Naive thymus-derived CD4-positive, alpha-beta T cell (primary cell): ENCODE results near the gene FAM32A. TPM values are rescaled to one million over a fixed set of nuclear protein-coding genes. Genes with fewer than 3 reads are reported as not detected.

ENCODE experiments used
- ATAC-seq: fragments of 150-1000 bp; cut with Tn5 transposase; 2 replicates; pipeline ENCODE4 v1.10.0; 2021; ENCODE audit warnings: mild to moderate bottlenecking, moderate library complexity
- CTCF ChIA-PET: fragments of 350-600 bp; sonication (Branson Sonifier 250); formaldehyde crosslinking; loops from one replicate; lab custom pipeline; 2021; ENCODE audit warnings: antibody characterized with exemption; lab: Charles Lee
- POLR2A ChIA-PET: fragments of 350-600 bp; sonication (Branson Sonifier 250); formaldehyde crosslinking; loops from one replicate; lab custom pipeline; 2021; ENCODE audit warnings: antibody characterized with exemption, inconsistent platforms; lab: Charles Lee
- DNase-seq, 9 donors: peaks; one replicate each; pipeline versions ENCODE4 v3.0.0 to v3.0.0-alpha.2; 2020 to 2022; ENCODE audit warnings: mixed read lengths in 1 of 9
- H3K27ac ChIP-seq: one replicate; pipeline ENCODE4 v1.7.0; 2013; ENCODE audit warnings: mild to moderate bottlenecking, low read depth, low read length, moderate library complexity
- H3K27me3 ChIP-seq, 2 donors: one replicate each; pipeline ENCODE4 v1.7.0; 2013; ENCODE audit warnings: low read length in 2 of 2, mild to moderate bottlenecking in 2 of 2, moderate library complexity in 2 of 2; ENCODE audit not compliant: control insufficient read depth in 2 of 2, insufficient read depth in 2 of 2
- H3K36me3 ChIP-seq, 3 experiments: 1 replicate in 2 of 3; 2 replicates in 1 of 3; pipeline ENCODE4 v1.7.0; 2013; ENCODE audit warnings: low read length in 3 of 3, mild to moderate bottlenecking in 3 of 3, moderate library complexity in 1 of 3; ENCODE audit not compliant: insufficient read depth in 3 of 3, control insufficient read depth in 2 of 3
- H3K4me1 ChIP-seq, 2 donors: one replicate each; pipeline ENCODE4 v1.7.0; 2013; ENCODE audit warnings: low read length in 2 of 2, mild to moderate bottlenecking in 2 of 2, moderate library complexity in 1 of 2; ENCODE audit not compliant: control insufficient read depth in 2 of 2, insufficient read depth in 2 of 2
- H3K4me3 ChIP-seq: 2 replicates; pipeline ENCODE4 v1.7.0; 2013; ENCODE audit warnings: mild to moderate bottlenecking, low read length
- H3K9me3 ChIP-seq, 3 experiments: 1 replicate in 2 of 3; 2 replicates in 1 of 3; pipeline ENCODE4 v1.7.0; 2013; ENCODE audit warnings: low read length in 3 of 3; ENCODE audit not compliant: control insufficient read depth in 2 of 3
- H3K27ac Mint-ChIP-seq, 9 donors: one replicate each; pipeline ENCODE4 v1.8.0; 2020 to 2022; ENCODE audit warnings: mixed read lengths in 9 of 9, mild to moderate bottlenecking in 8 of 9, moderate library complexity in 5 of 9, inconsistent platforms in 2 of 9
- H3K27me3 Mint-ChIP-seq, 5 donors: one replicate each; pipeline ENCODE4 v1.8.0; 2021 to 2022; ENCODE audit warnings: mixed read lengths in 5 of 5, mild to moderate bottlenecking in 1 of 5
- H3K36me3 Mint-ChIP-seq, 5 donors: one replicate each; pipeline ENCODE4 v1.8.0; 2020 to 2022; ENCODE audit warnings: mixed read lengths in 5 of 5, mild to moderate bottlenecking in 3 of 5, inconsistent platforms in 1 of 5
- H3K4me1 Mint-ChIP-seq, 7 donors: one replicate each; pipeline ENCODE4 v1.8.0; 2020 to 2022; ENCODE audit warnings: mixed read lengths in 7 of 7, mild to moderate bottlenecking in 3 of 7, inconsistent platforms in 1 of 7
- H3K4me3 Mint-ChIP-seq, 10 donors: one replicate each; pipeline ENCODE4 v1.8.0; 2020 to 2022; ENCODE audit warnings: mild to moderate bottlenecking in 10 of 10, mixed read lengths in 10 of 10, moderate library complexity in 6 of 10, inconsistent platforms in 2 of 10
- H3K9me3 Mint-ChIP-seq, 11 donors: one replicate each; pipeline ENCODE4 v1.8.0; 2020 to 2022; ENCODE audit warnings: mixed read lengths in 11 of 11, mild to moderate bottlenecking in 4 of 11, inconsistent platforms in 1 of 11, moderate library complexity in 1 of 11
- intact Hi-C, 2 donors: fragments of 100-400 bp; cut with micrococcal nuclease; formaldehyde crosslinking; loops; one replicate each; pipeline ENCODE4 v1.15.1; 2023
- polyA plus RNA-seq, 2 donors: library from polyadenylated mRNA; unstranded; fragments of 300-500 nt; fragmentation: Illumina TruSeq; gene quantifications; one replicate each; pipeline ENCODE4 v1.2.3, GENCODE V29; 2021
- total RNA-seq, 6 experiments: library from RNA in 5 of 6; stranded (reverse) in 5 of 6; gene quantifications; 1 replicate in 5 of 6; 2 replicates in 1 of 6; pipeline ENCODE4 v1.2.3 and lab custom pipeline; 2021 to 2026

Gene FAM32A
- total and polyA plus RNA-seq, 7 experiments from 2014 or later: 45.9 to 177 (median 66.3) TPM

DNA sequence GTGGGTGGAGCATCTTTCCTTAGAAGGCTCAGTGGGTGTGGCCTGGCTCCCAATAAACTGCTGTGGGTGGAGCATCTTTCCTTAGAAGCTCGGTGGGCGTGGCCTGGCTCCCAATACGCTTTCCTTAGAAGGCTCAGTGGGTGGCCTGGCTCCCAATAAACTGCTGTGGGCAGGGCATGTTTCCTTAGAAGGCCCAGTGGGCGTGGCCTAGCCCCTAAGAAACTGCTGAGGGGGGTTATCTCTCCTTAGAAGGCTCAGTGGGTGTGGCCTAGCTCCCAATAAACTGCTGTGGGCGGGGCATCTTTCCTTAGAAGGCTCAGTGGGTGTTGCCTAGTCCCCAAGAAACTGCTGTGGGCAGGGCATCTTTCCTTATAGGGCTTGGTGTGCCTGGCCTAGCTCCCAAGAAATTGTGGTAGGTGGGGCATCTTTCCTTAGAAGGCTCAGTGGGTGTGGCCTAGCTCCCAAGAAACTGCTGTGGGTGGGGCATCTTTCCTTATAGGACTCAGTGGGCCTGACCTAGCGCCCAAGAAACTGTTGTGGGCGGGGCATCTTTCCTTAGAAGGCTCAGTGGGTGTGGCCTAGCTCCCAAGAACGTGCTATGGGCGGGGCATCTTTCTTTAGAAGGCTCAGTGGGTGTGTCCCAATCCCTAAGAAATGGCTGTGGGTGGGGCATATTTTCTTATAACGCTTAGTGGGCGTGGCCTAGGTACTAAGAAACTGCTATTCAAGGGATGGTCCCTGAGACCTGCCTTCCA is 31.5 kb upstream of the FAM32A start:
- no peaks in the 10 kb centered on the region for H3K27me3 Mint-ChIP-seq
- CTCF ChIA-PET: interaction anchor here (0.5 to 1.2 kb wide), 3 partner anchors 9 to 270 kb away, joined by 3 read pairs; no protein-coding TSS in a partner anchor
- ATAC-seq (no peak), DNase-seq (no peak)
- no peak overlapping the region for H3K4me3 Mint-ChIP-seq
- H3K4me1 Mint-ChIP-seq: peaks cover 0 to 24% (median 7%) of the 10 kb centered on the region in 7 donors
- H3K27ac ChIP-seq: no peak overlapping the region
- H3K9me3 Mint-ChIP-seq: no peaks in the 10 kb centered on the region
- no peak overlapping the region for H3K4me3 ChIP-seq
- peak overlapping the region in 2 of 9 donors; percentile 8 to 14 for H3K27ac Mint-ChIP-seq
- POLR2A ChIA-PET: no interaction called here
- no peaks in the 10 kb centered on the region for H3K27me3 ChIP-seq
- H3K36me3 Mint-ChIP-seq: peaks cover 9 to 48% (median 20%) of the 10 kb centered on the region in 5 donors
- H3K36me3 ChIP-seq: peaks cover 8 to 86% (median 15%) of the 10 kb centered on the region in 3 experiments
- no peaks in the 10 kb centered on the region for H3K4me1 ChIP-seq
- intact Hi-C loops: no loop called here
- H3K9me3 ChIP-seq: no peaks in the 10 kb centered on the region

DNA sequence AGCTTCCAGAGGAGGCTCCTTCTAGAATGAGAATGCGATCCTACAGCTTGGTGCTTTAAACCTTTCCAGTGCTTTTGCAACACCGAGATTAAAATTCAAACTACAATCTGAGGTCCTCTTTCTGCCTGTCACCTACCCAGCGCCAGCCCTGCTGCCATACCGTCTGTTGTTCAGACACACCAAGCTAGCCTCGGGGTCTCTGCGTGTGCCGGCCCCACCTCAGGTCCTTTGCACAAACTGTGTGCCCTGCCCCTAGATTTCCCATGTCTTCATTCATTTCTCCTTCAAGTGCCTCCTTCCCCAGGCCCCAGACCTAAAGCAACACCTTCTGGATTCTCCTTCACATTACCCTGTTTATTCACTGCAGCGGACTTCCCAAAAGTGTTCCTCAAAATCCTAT is 30.7 kb upstream of the FAM32A start:
- H3K9me3 Mint-ChIP-seq: no peaks in the 10 kb centered on the region

GRCh38 chr19:16155128-16155527 is 30.1 kb upstream of the FAM32A start:
- Mint-ChIP-seq H3K27ac (peak overlapping the region in 6 of 9 donors; percentile 7 to 74 (median 48)), H3K36me3 (peaks cover 9 to 46% (median 20%) of the 10 kb centered on the region in 5 donors), H3K27me3 (no peaks in the 10 kb centered on the region)

More for the DNA sequence above, 30.7 kb upstream of the FAM32A start:
- no peak for ATAC-seq
- DNase-seq: no peak
- peaks cover 9 to 46% (median 20%) of the 10 kb centered on the region in 5 donors for H3K36me3 Mint-ChIP-seq
- H3K27ac Mint-ChIP-seq: peak overlapping the region in 6 of 9 donors; percentile 2 to 74 (median 48)
- no peaks in the 10 kb centered on the region for H3K27me3 Mint-ChIP-seq
- no peak overlapping the region for H3K27ac ChIP-seq
- H3K4me1 Mint-ChIP-seq: peaks cover 0 to 16% (median 7%) of the 10 kb centered on the region in 7 donors
- ChIA-PET POLR2A (no interaction called here), CTCF (interaction anchor here (1.2 kb wide), 1 partner anchor 10 kb away, joined by 3 read pairs; no protein-coding TSS in a partner anchor)
- intact Hi-C loops: no loop called here
- H3K4me3 Mint-ChIP-seq: no peak overlapping the region
- H3K27me3 ChIP-seq: no peaks in the 10 kb centered on the region
- H3K4me1 ChIP-seq: no peaks in the 10 kb centered on the region
- H3K4me3 ChIP-seq: no peak overlapping the region
- no peaks in the 10 kb centered on the region for H3K9me3 ChIP-seq
- H3K36me3 ChIP-seq: peaks cover 8 to 78% (median 15%) of the 10 kb centered on the region in 3 experiments

GRCh38 chr19:16156904-16157303 is 28.3 kb upstream of the FAM32A start:
- Mint-ChIP-seq H3K4me1 (peaks cover 0 to 30% (median 7%) of the 10 kb centered on the region in 7 donors), H3K27ac (peak overlapping the region in 1 of 9 donors; percentile 12), H3K9me3 (no peaks in the 10 kb centered on the region), H3K4me3 (no peak overlapping the region), H3K27me3 (no peaks in the 10 kb centered on the region), H3K36me3 (peaks cover 9 to 46% (median 20%) of the 10 kb centered on the region in 5 donors)
- ATAC-seq (no peak), DNase-seq (no peak)
- POLR2A ChIA-PET: interaction anchor here (1.9 kb wide), 1 partner anchor 13 kb away, joined by 6 read pairs; no protein-coding TSS in a partner anchor
- Histone ChIP-seq H3K27ac (no peak overlapping the region), H3K4me1 (no peaks in the 10 kb centered on the region), H3K27me3 (no peaks in the 10 kb centered on the region), H3K36me3 (peaks cover 8 to 59% (median 15%) of the 10 kb centered on the region in 3 experiments), H3K4me3 (no peak overlapping the region), H3K9me3 (no peaks in the 10 kb centered on the region)
- intact Hi-C loops: no loop called here
- CTCF ChIA-PET: interaction anchor here (0.7 kb wide), 1 partner anchor 11 kb away, joined by 3 read pairs; no protein-coding TSS in a partner anchor

More at GRCh38 chr19:16155128-16155527, 30.1 kb upstream of the FAM32A start:
- no peak overlapping the region for H3K27ac ChIP-seq
- peaks cover 8 to 72% (median 15%) of the 10 kb centered on the region in 3 experiments for H3K36me3 ChIP-seq
- ChIA-PET CTCF (no interaction called here), POLR2A (no interaction called here)
- no peaks in the 10 kb centered on the region for H3K9me3 ChIP-seq
- DNase-seq: no peak
- H3K4me3 ChIP-seq: no peak overlapping the region
- Mint-ChIP-seq H3K4me3 (no peak overlapping the region), H3K4me1 (peaks cover 0 to 14% (median 7%) of the 10 kb centered on the region in 7 donors), H3K9me3 (no peaks in the 10 kb centered on the region)
- H3K27me3 ChIP-seq: no peaks in the 10 kb centered on the region
- ATAC-seq: no peak
- intact Hi-C loops: no loop called here
- no peaks in the 10 kb centered on the region for H3K4me1 ChIP-seq

- no peaks in the 10 kb centered on the region for H3K27me3 Mint-ChIP-seq
- Histone ChIP-seq H3K36me3 (peaks cover 8 to 55% (median 15%) of the 10 kb centered on the region in 3 experiments), H3K4me1 (no peaks in the 10 kb centered on the region), H3K4me3 (no peak overlapping the region), H3K9me3 (no peaks in the 10 kb centered on the region), H3K27me3 (no peaks in the 10 kb centered on the region), H3K27ac (no peak overlapping the region)
- H3K4me1 Mint-ChIP-seq: peaks cover 0 to 31% (median 7%) of the 10 kb centered on the region in 7 donors
- H3K4me3 Mint-ChIP-seq: no peak overlapping the region
- H3K36me3 Mint-ChIP-seq: peaks cover 9 to 43% (median 20%) of the 10 kb centered on the region in 5 donors
- peak overlapping the region in 1 of 9 donors; percentile 65 for H3K27ac Mint-ChIP-seq
- CTCF ChIA-PET: interaction anchor here (0.6 kb wide), 1 partner anchor 225 kb away, joined by 4 read pairs; no protein-coding TSS in a partner anchor
- no peaks in the 10 kb centered on the region for H3K9me3 Mint-ChIP-seq
- intact Hi-C loops: no loop called here
- POLR2A ChIA-PET: interaction anchor here (1.9 kb wide), 1 partner anchor 13 kb away, joined by 6 read pairs; no protein-coding TSS in a partner anchor
- no peak for DNase-seq
- no peak for ATAC-seq
Measured at GRCh38 chr19:16157601-16158000, 27.6 kb upstream of the FAM32A start.

- H3K9me3 Mint-ChIP-seq: no peaks in the 10 kb centered on the region
- no peak for DNase-seq
- H3K27ac Mint-ChIP-seq: peak overlapping the region in 2 of 9 donors; percentile 62 to 69
- CTCF ChIA-PET: no interaction called here
- H3K4me3 Mint-ChIP-seq: no peak overlapping the region
- Histone ChIP-seq H3K36me3 (peaks cover 5 to 34% (median 10%) of the 10 kb centered on the region in 3 experiments), H3K4me3 (no peak overlapping the region), H3K4me1 (no peaks in the 10 kb centered on the region), H3K27me3 (no peaks in the 10 kb centered on the region), H3K27ac (no peak overlapping the region), H3K9me3 (no peaks in the 10 kb centered on the region)
- POLR2A ChIA-PET: no interaction called here
- intact Hi-C loops: no loop called here
- peaks cover 0 to 27% (median 7%) of the 10 kb centered on the region in 7 donors for H3K4me1 Mint-ChIP-seq
- peaks cover 8 to 29% (median 18%) of the 10 kb centered on the region in 5 donors for H3K36me3 Mint-ChIP-seq
- no peaks in the 10 kb centered on the region for H3K27me3 Mint-ChIP-seq
- no peak for ATAC-seq
Measured at GRCh38 chr19:16159655-16160054, 25.6 kb upstream of the FAM32A start.
